ENCODE results near the gene LMNA. TPM values are rescaled to one million over a fixed set of nuclear protein-coding genes. Genes with fewer than 3 reads are reported as not detected.

Gene LMNA
- total and polyA plus RNA-seq, 2 experiments from 2014 or later, result 208 to 345 TPM

- peaks cover 80% of the 10 kb centered on the region for H3K79me2 ChIP-seq
- 83% methylated on average over 13 of the region's 13 CpGs for WGBS (ENCODE audit: low lambda C conversion rate, missing lambda C conversion rate)
- no peak overlapping the region for H2AFZ ChIP-seq
- peak overlapping the region; percentile 88 for H3K27ac ChIP-seq
- no peak for DNase-seq (ENCODE audit: low spot score)
- H4K20me1 ChIP-seq (ENCODE audit: insufficient read depth, poor library complexity, severe bottlenecking), result peaks cover 61% of the 10 kb centered on the region
- peaks cover 71% of the 10 kb centered on the region for H3K4me1 ChIP-seq (ENCODE audit: insufficient read depth)
- no peaks in the 10 kb centered on the region for H3K36me3 ChIP-seq (replicated peaks; ENCODE audit: insufficient read depth, low read depth)
- no peaks in the 10 kb centered on the region for H3K9me2 ChIP-seq (replicated peaks; ENCODE audit: insufficient read depth)
- H3K27me3 ChIP-seq, result no peaks in the 10 kb centered on the region
- TF ChIP-seq, protein P1, sequence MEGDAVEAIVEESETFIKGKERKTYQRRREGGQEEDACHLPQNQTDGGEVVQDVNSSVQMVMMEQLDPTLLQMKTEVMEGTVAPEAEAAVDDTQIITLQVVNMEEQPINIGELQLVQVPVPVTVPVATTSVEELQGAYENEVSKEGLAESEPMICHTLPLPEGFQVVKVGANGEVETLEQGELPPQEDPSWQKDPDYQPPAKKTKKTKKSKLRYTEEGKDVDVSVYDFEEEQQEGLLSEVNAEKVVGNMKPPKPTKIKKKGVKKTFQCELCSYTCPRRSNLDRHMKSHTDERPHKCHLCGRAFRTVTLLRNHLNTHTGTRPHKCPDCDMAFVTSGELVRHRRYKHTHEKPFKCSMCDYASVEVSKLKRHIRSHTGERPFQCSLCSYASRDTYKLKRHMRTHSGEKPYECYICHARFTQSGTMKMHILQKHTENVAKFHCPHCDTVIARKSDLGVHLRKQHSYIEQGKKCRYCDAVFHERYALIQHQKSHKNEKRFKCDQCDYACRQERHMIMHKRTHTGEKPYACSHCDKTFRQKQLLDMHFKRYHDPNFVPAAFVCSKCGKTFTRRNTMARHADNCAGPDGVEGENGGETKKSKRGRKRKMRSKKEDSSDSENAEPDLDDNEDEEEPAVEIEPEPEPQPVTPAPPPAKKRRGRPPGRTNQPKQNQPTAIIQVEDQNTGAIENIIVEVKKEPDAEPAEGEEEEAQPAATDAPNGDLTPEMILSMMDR (IDR thresholded peaks at IDR 0.05; ENCODE audit: poor library complexity), result no peak
- TF ChIP-seq EZH2 (IDR thresholded peaks at IDR 0.05; ENCODE audit: borderline replicate concordance), result no peak
- TF ChIP-seq EZH2phosphoT487 (IDR thresholded peaks at IDR 0.05; ENCODE audit: low read depth, severe bottlenecking, unreplicated experiment), result no peak
- no peaks in the 10 kb centered on the region for H3K9me3 ChIP-seq (ENCODE audit: low read depth)
- peak overlapping the region; percentile 83 for H3K4me2 ChIP-seq
- H3K4me3 ChIP-seq, result no peak overlapping the region
Measured at GRCh38 chr1:156117414-156118176, 3.1 kb downstream of the LMNA start.

DNA sequence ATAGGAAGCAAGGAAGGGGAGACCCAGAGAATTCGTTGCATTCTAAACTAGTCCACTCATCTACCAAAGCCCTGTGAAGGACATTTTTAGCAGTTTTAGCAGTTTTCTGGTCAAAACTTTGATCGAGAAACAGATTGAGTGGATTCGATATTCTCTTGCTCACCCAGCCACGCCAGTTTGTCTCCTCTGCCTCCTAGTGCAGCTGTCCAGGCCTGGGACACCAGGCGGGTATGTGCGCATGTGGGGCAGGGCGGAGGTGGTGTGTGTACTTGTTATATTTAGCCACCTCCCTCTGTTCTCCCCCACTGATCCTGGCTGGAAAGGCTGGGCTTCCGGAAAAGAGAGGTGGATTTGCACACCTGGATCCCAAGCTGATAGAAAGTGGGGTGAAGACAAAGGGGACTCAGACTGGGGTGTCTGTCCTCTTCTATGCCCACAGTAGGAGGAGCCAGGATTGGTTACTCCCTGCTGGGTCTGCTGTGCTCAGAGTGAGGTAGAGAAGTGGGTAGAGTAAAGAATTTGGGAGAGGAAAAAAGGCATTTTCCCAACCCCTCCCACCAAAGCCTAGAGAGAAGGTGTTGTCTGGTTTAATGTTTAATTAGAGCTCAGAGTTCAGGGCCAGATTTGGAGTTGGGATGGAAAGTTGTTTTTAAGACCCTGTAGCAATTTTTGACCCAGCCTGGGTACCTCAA is 3.8 kb downstream of the LMNA start:
- Histone ChIP-seq H3K9me2 (replicated peaks; ENCODE audit: insufficient read depth) (no peaks in the 10 kb centered on the region), H3K27ac (peak overlapping the region; percentile 88), H3K79me2 (peaks cover 86% of the 10 kb centered on the region), H4K20me1 (ENCODE audit: insufficient read depth, poor library complexity, severe bottlenecking) (peaks cover 61% of the 10 kb centered on the region), H3K9me3 (ENCODE audit: low read depth) (no peaks in the 10 kb centered on the region), H3K4me3 (no peak overlapping the region), H3K27me3 (no peaks in the 10 kb centered on the region), H2AFZ (no peak overlapping the region), H3K4me1 (ENCODE audit: insufficient read depth) (peaks cover 71% of the 10 kb centered on the region), H3K4me2 (peak overlapping the region; percentile 83), H3K36me3 (replicated peaks; ENCODE audit: insufficient read depth, low read depth) (no peaks in the 10 kb centered on the region)
- 62% methylated on average over 8 of the region's 8 CpGs for WGBS (ENCODE audit: low lambda C conversion rate, missing lambda C conversion rate)
- TF ChIP-seq EZH2 (IDR thresholded peaks at IDR 0.05; ENCODE audit: borderline replicate concordance) (no peak), EZH2phosphoT487 (IDR thresholded peaks at IDR 0.05; ENCODE audit: low read depth, severe bottlenecking, unreplicated experiment) (no peak)
- TF ChIP-seq, protein P1 (IDR thresholded peaks at IDR 0.05; ENCODE audit: poor library complexity), result no peak
- peak; percentile 74 for DNase-seq (ENCODE audit: low spot score)

DNA sequence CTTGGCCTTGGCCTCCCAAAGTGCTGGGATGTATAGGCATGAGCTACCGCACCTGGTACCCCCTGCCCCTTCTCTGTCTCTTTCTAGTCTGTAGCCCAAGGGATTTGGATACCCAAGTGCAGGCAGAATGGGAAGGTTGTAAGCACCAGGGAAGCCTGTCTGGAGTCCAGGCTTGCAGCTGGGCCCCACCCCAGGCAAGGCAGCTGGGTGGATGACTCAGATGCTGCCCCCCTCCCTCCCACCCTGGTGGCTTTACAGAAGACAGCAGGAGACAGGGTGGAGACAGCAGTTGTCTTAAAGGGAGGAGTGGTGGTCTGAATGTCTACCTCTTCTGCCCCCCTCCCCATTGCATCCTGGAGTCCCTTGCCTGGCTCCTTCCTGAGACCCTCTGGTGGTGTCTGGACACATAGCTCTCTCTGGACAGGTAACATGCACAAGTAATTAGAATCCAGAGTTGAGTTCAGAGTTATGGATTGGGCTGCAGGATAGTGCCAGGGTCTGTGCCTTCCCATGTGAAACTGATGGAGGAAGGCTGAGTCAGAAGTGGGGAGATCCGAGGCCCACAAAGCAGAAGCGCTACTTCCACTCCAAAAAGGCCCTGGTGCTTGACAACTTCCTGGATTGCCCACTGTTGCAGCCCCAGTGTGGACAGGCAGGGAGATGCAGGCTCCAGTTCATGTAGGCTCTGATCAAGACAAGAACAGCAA is 5.1 kb downstream of the LMNA start:
- no peaks in the 10 kb centered on the region for H3K36me3 ChIP-seq (replicated peaks; ENCODE audit: insufficient read depth, low read depth)
- peaks cover 74% of the 10 kb centered on the region for H3K4me1 ChIP-seq (ENCODE audit: insufficient read depth)
- TF ChIP-seq EZH2phosphoT487 (IDR thresholded peaks at IDR 0.05; ENCODE audit: low read depth, severe bottlenecking, unreplicated experiment), result no peak
- TF ChIP-seq, protein P1 (IDR thresholded peaks at IDR 0.05; ENCODE audit: poor library complexity), result no peak
- TF ChIP-seq EZH2 (IDR thresholded peaks at IDR 0.05; ENCODE audit: borderline replicate concordance), result no peak
- no peak overlapping the region for H3K4me3 ChIP-seq
- DNase-seq (ENCODE audit: low spot score), result peak; percentile 75
- no peak overlapping the region for H2AFZ ChIP-seq
- H3K79me2 ChIP-seq, result peaks cover 95% of the 10 kb centered on the region
- peak overlapping the region; percentile 88 for H3K27ac ChIP-seq
- H3K9me2 ChIP-seq (replicated peaks; ENCODE audit: insufficient read depth), result no peaks in the 10 kb centered on the region
- peak overlapping the region; percentile 83 for H3K4me2 ChIP-seq
- 75% methylated on average over 3 of the region's 3 CpGs for WGBS (ENCODE audit: low lambda C conversion rate, missing lambda C conversion rate)
- no peaks in the 10 kb centered on the region for H3K27me3 ChIP-seq
- H3K9me3 ChIP-seq (ENCODE audit: low read depth), result no peaks in the 10 kb centered on the region
- peaks cover 61% of the 10 kb centered on the region for H4K20me1 ChIP-seq (ENCODE audit: insufficient read depth, poor library complexity, severe bottlenecking)

All from hepatocyte (in vitro differentiated cells).